HG02981 (cell line): Measurements from ENCODE around the gene GNAL.
"Not testable (repeated sequence)": the region's sequence is repeated elsewhere in the genome, so short reads cannot be mapped to it uniquely, and the experiment has no call there.

Source experiments
- ATAC-seq: cut with Tn5 transposase; IDR thresholded peaks from one replicate; pipeline ENCODE4 v1.9.1; 2021; ENCODE audit warnings: mild to moderate bottlenecking, moderate library complexity; ENCODE audit not compliant: unreplicated experiment

Gene GNAL

DNA sequence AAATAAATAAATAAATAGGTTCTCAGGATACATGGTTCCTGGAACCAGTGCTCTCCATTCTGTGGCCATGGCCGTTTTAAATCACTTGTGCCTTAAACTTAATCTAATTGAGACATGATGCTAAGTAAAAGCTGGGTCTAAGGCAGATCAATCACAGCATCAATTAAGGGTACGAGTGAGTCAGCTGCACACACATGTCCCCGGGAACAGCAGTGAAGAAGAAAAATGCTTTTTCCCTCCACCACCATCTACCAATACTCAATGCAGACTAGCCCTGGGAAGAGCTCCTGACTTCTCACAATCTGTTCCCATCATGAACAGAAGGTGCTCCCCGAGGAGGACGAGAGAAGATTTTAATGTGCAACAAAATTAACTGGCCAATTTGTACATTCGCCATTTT is 155.4 kb downstream of the GNAL start:
- no peak for ATAC-seq

DNA sequence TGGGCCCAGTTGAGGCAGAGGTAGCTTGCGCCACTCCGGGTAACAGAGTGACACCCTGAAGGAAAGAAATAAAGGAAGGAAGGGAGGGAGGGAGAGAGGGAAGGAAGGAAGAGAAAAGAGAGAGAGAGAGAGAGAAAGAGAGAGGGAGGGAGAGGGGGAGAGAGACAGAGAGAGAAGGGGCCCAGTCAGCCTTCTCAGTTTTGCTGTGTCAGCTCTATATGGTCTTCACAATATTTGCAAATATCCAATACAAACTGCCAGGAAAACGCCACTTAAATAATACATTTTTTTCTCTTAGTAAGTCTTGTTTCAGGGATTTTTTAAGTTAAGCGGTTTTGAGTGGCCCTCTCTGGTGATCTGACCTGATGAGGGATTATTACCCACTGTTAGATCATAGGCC is 156.6 kb downstream of the GNAL start:
- ATAC-seq, result no peak

GRCh38 chr18:11847811-11848210 is 158.7 kb downstream of the GNAL start:
- ATAC-seq, result no peak

DNA sequence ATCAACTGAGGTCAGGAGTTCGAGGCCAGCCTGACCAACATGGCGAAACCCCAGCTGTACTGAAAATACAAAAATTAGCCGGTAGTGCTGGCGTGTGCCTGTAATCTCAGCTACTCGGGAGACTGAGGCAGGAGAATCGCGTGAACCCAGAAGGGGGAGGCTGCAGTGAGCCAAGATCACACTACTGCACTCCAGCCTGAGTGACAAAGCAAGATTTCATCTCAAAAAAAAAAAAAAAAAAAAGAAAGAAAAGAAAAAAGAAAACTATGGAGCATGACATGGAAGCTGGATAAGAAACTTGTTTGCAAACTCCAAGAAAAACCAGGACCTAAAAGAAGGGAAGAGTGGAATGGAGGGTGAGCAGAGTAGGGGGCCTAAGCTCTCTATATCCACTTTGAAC is 160.2 kb downstream of the GNAL start:
- no peak for ATAC-seq

DNA sequence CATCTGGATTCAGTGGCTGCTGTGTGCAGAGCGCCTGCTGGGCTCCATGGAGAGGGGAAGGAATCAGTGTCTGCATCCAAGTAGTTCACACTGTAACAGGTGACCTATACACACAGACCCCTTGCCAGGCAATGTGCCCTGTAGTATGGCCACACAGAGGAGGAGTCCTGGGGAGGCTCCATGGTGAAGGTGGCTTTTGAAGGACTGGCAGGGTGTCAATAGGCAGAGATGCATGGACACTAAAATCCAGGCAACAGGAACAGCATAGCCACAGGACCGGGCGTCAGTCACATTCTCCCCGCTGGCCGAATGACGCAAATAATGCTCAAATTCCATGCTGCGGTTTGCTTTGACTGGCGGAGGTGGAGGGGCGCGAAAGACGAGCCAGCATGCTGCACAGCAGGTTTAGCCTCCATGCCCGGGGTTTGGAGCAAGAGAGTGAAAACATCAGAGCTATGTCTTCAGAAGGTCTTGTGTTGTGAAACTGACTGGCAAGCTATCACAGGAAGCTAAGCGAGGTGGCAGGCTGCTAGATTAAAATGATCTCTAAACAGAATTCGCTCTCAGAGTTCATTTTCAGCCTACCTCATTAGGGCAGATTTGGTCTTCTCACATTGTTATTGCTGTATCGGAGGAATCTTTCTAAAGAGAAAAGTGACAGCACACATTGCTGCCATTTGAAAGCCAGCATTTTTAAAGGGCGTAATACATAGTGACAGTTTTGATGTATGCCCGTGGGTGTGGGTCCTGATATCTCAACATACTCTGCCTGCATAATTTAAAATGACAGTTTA is 161.0 kb downstream of the GNAL start:
- no peak for ATAC-seq

DNA sequence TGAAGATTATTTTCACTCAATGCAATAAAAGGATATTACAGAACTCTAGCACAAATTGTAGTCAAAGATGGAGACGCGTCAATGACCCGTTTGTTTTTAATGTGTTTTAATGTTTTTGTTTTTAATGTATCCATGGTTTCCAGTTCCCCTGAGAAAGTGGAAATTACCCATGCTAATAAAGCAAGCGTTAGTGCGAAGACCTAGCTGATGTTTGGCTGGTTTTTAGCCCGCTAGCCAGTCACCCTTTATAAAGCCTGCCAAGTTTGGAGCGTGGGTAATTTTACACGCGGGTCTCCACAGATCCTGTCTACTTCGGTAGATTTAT is 161.7 kb downstream of the GNAL start:
- ATAC-seq, result peak; percentile 38

- peak; percentile 97 for ATAC-seq
These were observed 162.2 kb downstream of the GNAL start, which contains the start of gene CHMP1B for GRCh38 chr18:11851146-11851805. TSS of gene CHMP1B (plus strand) at chr18:11851413. CDS start at chr18:11851512, 99 bp downstream.

- ATAC-seq, result no peak
These were observed 162.8 kb downstream of the GNAL start for GRCh38 chr18:11851806-11852337.

GRCh38 chr18:11854554-11854953 is 165.5 kb downstream of the GNAL start:
- not testable (repeated sequence) for ATAC-seq

- no peak for ATAC-seq
These were observed 168.3 kb downstream of the GNAL start for GRCh38 chr18:11857177-11857887.

- ATAC-seq, result no peak
These were observed 170.3 kb downstream of the GNAL start for GRCh38 chr18:11859282-11859830.

DNA sequence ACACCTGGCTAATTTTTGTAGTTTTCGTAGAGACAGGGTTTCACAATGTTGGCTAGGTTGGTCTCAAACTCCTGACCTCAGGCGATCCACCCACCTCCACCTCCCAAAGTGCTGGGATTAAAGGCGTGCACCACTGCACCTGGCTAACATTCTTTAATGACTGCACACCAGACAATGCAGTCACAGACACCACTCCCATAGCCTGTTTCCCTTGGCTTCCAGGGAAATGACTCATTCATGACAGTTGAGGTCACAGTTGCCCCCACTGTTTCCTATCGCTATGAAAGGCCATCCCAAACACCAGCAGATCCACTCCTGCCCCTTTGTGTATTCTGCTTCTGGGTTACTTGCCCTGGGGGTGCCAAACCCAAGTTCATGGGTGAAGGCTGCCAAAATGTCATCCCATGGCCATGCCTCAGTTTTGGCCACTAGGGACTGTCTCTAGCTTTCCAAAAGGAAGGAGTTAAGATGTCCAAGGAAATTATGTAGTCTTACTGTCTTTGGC is 170.9 kb downstream of the GNAL start:
- no peak for ATAC-seq

GRCh38 chr18:11860594-11861450 is 171.8 kb downstream of the GNAL start:
- no peak for ATAC-seq

DNA sequence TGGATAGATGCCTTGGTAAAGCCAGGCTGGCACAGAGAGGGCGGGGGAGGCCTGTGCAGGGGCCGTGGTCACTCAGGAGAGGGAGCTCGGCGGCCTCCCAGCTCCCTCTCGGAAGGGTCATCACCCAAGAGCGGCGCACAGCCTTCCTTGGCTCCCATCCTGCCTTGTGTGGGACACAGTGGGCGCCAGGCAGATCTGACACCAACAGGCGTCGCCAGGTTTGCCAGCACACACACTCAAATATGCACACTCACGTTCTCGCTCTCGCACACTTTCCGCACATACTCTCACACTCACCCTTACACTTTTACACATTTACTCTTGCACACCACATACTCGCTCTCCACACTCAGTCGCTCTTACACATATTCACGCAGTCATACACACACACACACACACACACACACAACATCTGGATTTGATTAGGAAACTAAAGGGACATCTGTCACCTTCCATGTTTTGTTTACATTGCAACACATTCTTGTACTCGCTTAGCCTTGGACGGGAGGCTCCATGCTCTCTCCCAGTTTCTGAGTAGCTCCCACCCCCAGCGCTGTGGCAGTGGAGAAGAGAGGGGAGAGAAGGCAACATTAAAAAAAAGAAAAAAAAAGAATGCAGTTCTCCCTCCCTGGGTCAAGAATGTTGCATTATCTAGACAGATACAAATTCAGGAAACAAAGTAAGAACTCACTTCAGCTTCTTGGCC is 172.7 kb downstream of the GNAL start:
- no peak for ATAC-seq

- no peak for ATAC-seq
These were observed 173.5 kb downstream of the GNAL start for GRCh38 chr18:11862468-11863137.

DNA sequence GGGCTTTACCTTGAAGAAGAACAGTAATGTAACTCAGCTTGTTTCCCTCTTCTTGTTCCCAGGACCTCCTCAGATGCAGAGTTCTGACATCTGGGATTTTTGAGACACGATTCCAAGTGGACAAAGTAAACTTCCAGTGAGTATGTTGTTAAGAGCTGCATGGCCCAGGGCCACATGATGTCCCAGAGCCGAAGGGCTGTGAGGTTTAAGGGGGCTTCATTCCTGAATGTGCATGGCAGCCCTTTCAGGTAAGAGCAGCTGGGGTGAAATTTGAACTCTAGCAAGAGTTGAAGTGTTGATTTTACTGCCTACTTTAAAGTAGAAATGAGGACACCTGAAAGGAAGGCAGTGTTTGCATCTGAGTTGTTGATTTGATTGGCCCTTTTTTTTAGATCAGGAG is 175.4 kb downstream of the GNAL start:
- ATAC-seq, result no peak

DNA sequence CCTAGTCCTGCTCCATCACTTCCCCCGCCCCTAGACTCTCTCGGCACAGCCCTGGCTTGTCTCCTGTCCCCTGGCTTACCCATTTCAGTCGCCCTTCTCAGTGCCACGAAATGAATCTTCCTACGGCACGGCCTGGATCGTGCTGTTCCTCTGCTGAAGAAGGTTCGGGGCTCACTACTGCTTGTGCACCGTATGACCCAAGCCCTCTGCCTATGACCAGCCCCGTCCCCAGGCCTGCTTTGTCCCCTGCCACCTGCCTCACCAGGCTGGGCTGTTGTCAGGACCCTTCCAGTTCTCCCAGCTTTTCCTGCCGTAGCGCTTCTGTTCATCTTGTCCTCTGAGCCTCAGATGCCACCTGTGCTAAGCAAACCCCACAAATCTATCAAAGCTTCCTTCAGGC is 176.0 kb downstream of the GNAL start:
- ATAC-seq, result no peak

- ATAC-seq, result no peak
These were observed 177.3 kb downstream of the GNAL start for GRCh38 chr18:11866329-11866728.

DNA sequence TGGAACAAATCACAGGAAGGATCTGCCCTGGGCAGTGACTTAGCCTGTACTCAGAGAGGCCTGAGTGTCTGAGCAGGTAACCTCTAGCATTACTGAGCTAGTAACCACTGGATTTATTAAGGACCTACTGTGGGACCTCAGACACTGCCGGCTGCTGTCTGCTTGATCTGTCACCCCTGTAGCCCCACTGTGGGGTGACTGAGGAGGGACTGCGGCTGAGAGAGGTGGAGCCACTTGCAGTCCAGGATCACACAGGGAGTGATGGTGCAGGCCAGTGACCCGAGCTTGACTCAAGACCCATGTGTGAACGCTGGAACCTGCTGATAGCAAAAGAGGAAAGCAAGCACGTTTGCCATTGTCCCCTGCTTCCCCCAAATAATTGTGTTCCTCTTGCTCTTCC is 177.7 kb downstream of the GNAL start:
- no peak for ATAC-seq
